GM21619 (cell line): ENCODE measurements around the gene INTS2.
"Not testable (repeated sequence)": the region's sequence is repeated elsewhere in the genome, so short reads cannot be mapped to it uniquely, and the experiment has no call there.

ENCODE experiments used
- ATAC-seq: cut with Tn5 transposase; IDR thresholded peaks from one replicate; pipeline ENCODE4 v1.9.1; 2021; ENCODE audit not compliant: unreplicated experiment

INTS2 gene

GRCh38 chr17:61826198-61826597, 101.6 kb downstream of the INTS2 start:
- ATAC-seq, result not testable (repeated sequence)

GRCh38 chr17:61825448-61826137, 102.2 kb downstream of the INTS2 start:
- no peak for ATAC-seq

- no peak for ATAC-seq
These were observed 105.2 kb downstream of the INTS2 start for GRCh38 chr17:61822326-61823285.

- no peak for ATAC-seq
These were observed 106.1 kb downstream of the INTS2 start for GRCh38 chr17:61821655-61822054.

GRCh38 chr17:61819265-61819664, 108.5 kb downstream of the INTS2 start:
- not testable (repeated sequence) for ATAC-seq

GRCh38 chr17:61818225-61818624, 109.6 kb downstream of the INTS2 start:
- ATAC-seq, result no peak

- ATAC-seq, result no peak
These were observed 110.3 kb downstream of the INTS2 start for GRCh38 chr17:61817452-61817851.

GRCh38 chr17:61816538-61816937, 111.2 kb downstream of the INTS2 start:
- no peak for ATAC-seq

GRCh38 chr17:61815863-61816503, 111.8 kb downstream of the INTS2 start:
- no peak for ATAC-seq
